Thyroid gland (tissue), 4 donors: ENCODE data around the gene DARS1. TPM values are rescaled to one million over a fixed set of nuclear protein-coding genes. Genes with fewer than 3 reads are reported as not detected.
A peak's percentile ranks its signal among the peaks of the same experiment; 100 is the strongest.

Experiments used
- DNase-seq, 2 donors: peaks; one replicate each; pipeline ENCODE4 v3.0.0-alpha.2; 2019
- H3K27ac ChIP-seq, 3 donors: fragments of 200-600 bp; sonication (generic); 1 replicate in 2 of 3; 2 replicates in 1 of 3; pipeline ENCODE4 v1.5.1; 2016 to 2019; ENCODE audit warnings: mild to moderate bottlenecking in 1 of 3, moderate library complexity in 1 of 3
- H3K27me3 ChIP-seq: fragments of 200-600 bp; sonication (generic); one replicate; pipeline ENCODE4 v1.5.1; 2019
- H3K36me3 ChIP-seq, 2 donors: fragments of 200-600 bp; sonication (generic); one replicate each; pipeline ENCODE4 v1.5.1; 2016 to 2019
- H3K4me1 ChIP-seq, 2 donors: fragments of 200-600 bp; sonication (generic); one replicate each; pipeline ENCODE4 v1.5.1; 2017 to 2019
- H3K4me3 ChIP-seq, 3 donors: fragments of 200-600 bp; sonication (generic); replicated peaks in 1 of 3; 1 replicate in 2 of 3; 2 replicates in 1 of 3; pipeline ENCODE4 v1.5.1; 2016; ENCODE audit warnings: mild to moderate bottlenecking in 1 of 3
- H3K9me3 ChIP-seq: fragments of 200-600 bp; sonication (generic); one replicate; pipeline ENCODE4 v1.5.1; 2017
- CTCF ChIP-seq, 6 experiments: fragments of 200-600 bp in 3 of 6; fragments of 450-650 bp in 3 of 6; sonication (generic) in 3 of 6; IDR thresholded peaks; one replicate each; pipeline ENCODE4 v1.5.1; 2016 to 2019; ENCODE audit warnings: antibody characterized with exemption in 6 of 6, mild to moderate bottlenecking in 2 of 6, inconsistent platforms in 1 of 6, moderate library complexity in 1 of 6
- POLR2A ChIP-seq, 2 donors: fragments of 450-650 bp; IDR thresholded peaks; one replicate each; pipeline ENCODE4 v1.6.1; 2017; ENCODE audit warnings: antibody characterized with exemption in 2 of 2, mild to moderate bottlenecking in 2 of 2, moderate library complexity in 1 of 2
- WGBS, 2 donors: methylation state at CpG; one replicate each; pipeline ENCODE4 v1.1.5; 2017; 5-methylcytosine and 5-hydroxymethylcytosine counted together
- intact Hi-C: fragments of 100-400 bp; cut with DNase I; formaldehyde crosslinking; loops from one replicate; pipeline ENCODE4 v1.15.1; 2023
- total RNA-seq, 4 donors: library from RNA; depleted of rRNA; stranded (reverse); fragments of >200 nt; gene quantifications; one replicate each; pipeline ENCODE4 v1.2.3, GENCODE V29; 2016

The DARS1 gene
- total RNA-seq, 4 donors from 2014 or later, result 69.6 to 94.4 (median 75.9) TPM

GRCh38 chr2:136030406-136030805 lies 45.0 kb upstream of the DARS1 start:
- no peaks in the 10 kb centered on the region for H3K4me1 ChIP-seq
- WGBS, 2 donors, result 91 to 93% methylated on average over 3 of the region's 3 CpGs
- intact Hi-C loops, result no loop called here
- H3K4me3 ChIP-seq, result no peak overlapping the region
- H3K27me3 ChIP-seq, result no peaks in the 10 kb centered on the region
- no peak for DNase-seq
- H3K27ac ChIP-seq, result no peak overlapping the region
- H3K36me3 ChIP-seq, result no peaks in the 10 kb centered on the region
- H3K9me3 ChIP-seq, result no peaks in the 10 kb centered on the region
- TF ChIP-seq CTCF (IDR thresholded peaks at IDR 0.05), result no peak
- no peak for TF ChIP-seq POLR2A (IDR thresholded peaks at IDR 0.05)

DNA sequence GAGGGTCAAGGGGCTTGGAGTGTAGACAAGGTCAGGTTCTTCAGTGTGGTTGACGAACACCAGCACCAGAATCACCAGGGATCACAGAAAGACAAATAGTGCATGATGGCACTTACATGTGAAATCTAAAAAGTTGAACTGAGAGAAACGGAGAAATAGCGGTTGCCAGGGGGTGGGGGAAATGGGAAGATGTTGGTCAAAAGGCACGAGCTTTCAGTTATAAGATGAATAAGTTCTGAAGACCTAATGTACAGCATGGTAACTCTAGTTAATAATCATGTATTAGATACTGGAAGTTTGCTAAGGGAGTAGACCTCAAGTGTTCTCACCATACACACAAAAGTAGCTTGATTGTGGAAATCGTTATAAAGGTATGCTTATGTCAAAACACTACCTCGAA lies 43.7 kb upstream of the DARS1 start:
- Histone ChIP-seq H3K4me1 (no peaks in the 10 kb centered on the region), H3K36me3 (no peaks in the 10 kb centered on the region), H3K27ac (no peak overlapping the region), H3K9me3 (no peaks in the 10 kb centered on the region), H3K4me3 (no peak overlapping the region), H3K27me3 (no peaks in the 10 kb centered on the region)
- intact Hi-C loops, result no loop called here
- no peak for TF ChIP-seq POLR2A (IDR thresholded peaks at IDR 0.05)
- no peak for TF ChIP-seq CTCF (IDR thresholded peaks at IDR 0.05)
- DNase-seq, result no peak
- 92 to 94% methylated on average over 6 of the region's 6 CpGs for WGBS, 2 donors

- H3K36me3 ChIP-seq, result no peaks in the 10 kb centered on the region
- no peaks in the 10 kb centered on the region for H3K27me3 ChIP-seq
- no peaks in the 10 kb centered on the region for H3K4me1 ChIP-seq
- 97% methylated on average over 9 of the region's 9 CpGs for WGBS, 2 donors
- intact Hi-C loops, result no loop called here
- H3K27ac ChIP-seq, result no peak overlapping the region
- TF ChIP-seq POLR2A (IDR thresholded peaks at IDR 0.05) (no peak), CTCF (IDR thresholded peaks at IDR 0.05) (no peak)
- no peaks in the 10 kb centered on the region for H3K9me3 ChIP-seq
- H3K4me3 ChIP-seq, result no peak overlapping the region
- DNase-seq, result no peak
Measured at GRCh38 chr2:136028001-136028400, 42.6 kb upstream of the DARS1 start.

DNA sequence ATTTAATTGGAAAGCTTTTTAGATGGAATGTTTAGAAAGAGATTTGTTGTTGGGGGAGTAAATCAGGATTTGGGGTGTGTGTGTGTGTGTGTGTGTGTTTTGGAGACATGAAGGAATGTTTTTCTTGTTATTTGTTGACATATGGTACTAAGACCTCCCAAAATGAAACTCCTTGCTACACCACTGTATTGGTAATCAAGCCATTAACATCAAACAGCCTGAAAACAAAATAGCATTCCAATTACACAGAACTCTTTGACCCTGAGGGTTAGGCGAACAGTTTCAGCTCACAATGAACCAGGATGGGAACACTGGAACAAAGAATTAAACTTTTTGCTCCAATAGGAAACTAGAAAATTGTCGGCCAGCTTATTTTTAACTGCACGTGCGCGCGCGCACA lies 41.7 kb upstream of the DARS1 start:
- no peaks in the 10 kb centered on the region for H3K9me3 ChIP-seq
- H3K27ac ChIP-seq, result no peak overlapping the region
- no peak for DNase-seq
- intact Hi-C loops, result no loop called here
- H3K4me3 ChIP-seq, result no peak overlapping the region
- no peak for TF ChIP-seq CTCF (IDR thresholded peaks at IDR 0.05)
- TF ChIP-seq POLR2A (IDR thresholded peaks at IDR 0.05), result no peak
- no peaks in the 10 kb centered on the region for H3K36me3 ChIP-seq
- no peaks in the 10 kb centered on the region for H3K27me3 ChIP-seq
- 89 to 92% methylated on average over 7 of the region's 7 CpGs for WGBS, 2 donors
- no peaks in the 10 kb centered on the region for H3K4me1 ChIP-seq

- WGBS, 2 donors, result 40 to 42% methylated on average over 40 to 43 of the region's 43 CpGs
- no peaks in the 10 kb centered on the region for H3K4me1 ChIP-seq
- no peaks in the 10 kb centered on the region for H3K27me3 ChIP-seq
- no peaks in the 10 kb centered on the region for H3K36me3 ChIP-seq
- no peak for TF ChIP-seq POLR2A (IDR thresholded peaks at IDR 0.05)
- TF ChIP-seq CTCF (IDR thresholded peaks at IDR 0.05), result no peak
- no peak overlapping the region for H3K27ac ChIP-seq
- no peaks in the 10 kb centered on the region for H3K9me3 ChIP-seq
- DNase-seq, result peak; percentile 55 to 58
- H3K4me3 ChIP-seq, result no peak overlapping the region
- intact Hi-C loops, result no loop called here
Measured at GRCh38 chr2:136025057-136025973, 39.9 kb upstream of the DARS1 start.
